ENCODE results near the gene GRAMD1C.

GRCh38 chr3:113852506-113852905 lies 13.9 kb downstream of the GRAMD1C start:
- TF ChIP-seq ZBTB7A (IDR thresholded peaks at IDR 0.05; ENCODE audit: low read depth) (no peak), FOXM1 (IDR thresholded peaks at IDR 0.05; ENCODE audit: borderline replicate concordance, low read depth) (no peak), USF1 (IDR thresholded peaks at IDR 0.05) (no peak), REST (IDR thresholded peaks at IDR 0.05; ENCODE audit: low read depth) (no peak), CEBPB (IDR thresholded peaks at IDR 0.05) (no peak), EP300 (IDR thresholded peaks at IDR 0.05; ENCODE audit: borderline replicate concordance) (no peak), RAD21 (IDR thresholded peaks at IDR 0.05; ENCODE audit: low read depth) (no peak), MAX (IDR thresholded peaks at IDR 0.05) (no peak), TCF12 (IDR thresholded peaks at IDR 0.05; ENCODE audit: low read depth) (no peak), EGR1 (IDR thresholded peaks at IDR 0.05) (no peak), TEAD4 (IDR thresholded peaks at IDR 0.05) (no peak), YY1 (IDR thresholded peaks at IDR 0.05; ENCODE audit: low read depth) (no peak), TAF1 (IDR thresholded peaks at IDR 0.05; ENCODE audit: low read depth) (no peak), CREB1 (IDR thresholded peaks at IDR 0.05; ENCODE audit: low read depth) (no peak)

Data from Ishikawa (cell line).